GDM1 (cell line): ENCODE results near the gene TDRD7.
"Not testable (repeated sequence)": the region's sequence is repeated elsewhere in the genome, so short reads cannot be mapped to it uniquely, and the experiment has no call there.

Experiments used
- DNase-seq: peaks from one replicate; lab custom pipeline; 2025; lab: John Stamatoyannopoulos, UW

The TDRD7 gene

DNA sequence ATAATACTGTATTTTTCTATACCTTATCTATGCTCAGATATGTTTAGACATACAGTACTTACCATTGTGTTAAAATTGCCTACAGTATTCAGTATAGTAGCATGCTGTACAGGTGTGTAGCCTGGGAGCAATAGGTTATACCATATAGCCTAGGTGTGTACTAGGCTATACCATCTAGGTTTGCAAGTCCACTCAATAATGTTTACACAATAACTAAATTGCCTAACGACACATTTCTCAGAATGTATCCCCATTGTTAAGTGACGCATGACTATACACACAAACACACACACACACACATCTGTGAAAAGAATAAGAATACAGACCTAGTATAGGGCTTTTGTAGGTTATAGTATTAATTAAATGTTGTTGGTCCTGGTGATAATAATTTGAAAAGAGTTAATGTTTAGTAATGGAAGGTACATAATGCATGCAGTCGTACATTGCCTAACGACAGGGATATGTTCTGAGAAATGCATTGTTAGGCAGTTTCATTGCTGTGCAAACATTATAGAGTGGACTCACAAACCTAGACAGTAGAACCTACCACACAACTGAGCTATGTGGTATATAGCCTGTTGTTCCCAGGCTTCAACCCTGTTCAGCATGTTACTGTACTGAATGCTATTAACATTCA is 13.6 kb downstream of the TDRD7 start:
- no peak for DNase-seq

DNA sequence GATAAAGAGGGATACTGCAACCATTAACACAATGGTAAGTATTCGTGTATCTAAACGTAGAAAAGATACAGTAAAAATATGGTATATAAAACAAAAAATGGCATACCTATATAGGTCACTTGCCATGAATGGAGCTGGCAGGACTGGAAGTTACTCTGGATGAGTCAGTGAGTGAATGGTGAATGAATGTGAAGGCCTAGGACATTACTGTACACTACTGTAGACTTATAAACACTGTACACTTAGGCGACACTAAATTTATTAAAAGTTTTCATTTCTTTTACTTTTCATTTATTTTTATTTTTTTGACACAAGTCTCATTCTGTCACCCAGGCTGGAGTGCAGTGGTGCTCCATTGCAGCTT is 14.1 kb downstream of the TDRD7 start:
- DNase-seq: no peak

DNA sequence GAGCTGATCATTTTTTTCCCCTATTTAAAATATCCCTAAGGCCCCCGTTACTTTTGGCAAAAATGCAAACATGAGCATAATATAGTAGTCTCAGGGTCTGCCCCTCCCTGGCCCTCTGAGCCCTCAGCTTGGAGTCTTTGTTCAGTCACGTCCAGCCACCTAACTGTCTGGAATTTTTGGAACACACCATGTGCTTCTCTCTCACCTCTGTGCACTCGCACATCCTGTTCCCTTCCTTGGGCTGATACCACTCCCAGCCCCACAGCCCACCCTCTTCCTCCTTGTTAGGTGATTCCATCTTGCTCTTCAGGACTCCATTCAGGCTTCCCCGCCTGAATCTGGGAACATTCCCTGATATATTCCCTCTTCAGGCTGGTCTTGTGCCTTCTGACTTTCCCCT is 16.0 kb downstream of the TDRD7 start:
- DNase-seq: no peak

DNA sequence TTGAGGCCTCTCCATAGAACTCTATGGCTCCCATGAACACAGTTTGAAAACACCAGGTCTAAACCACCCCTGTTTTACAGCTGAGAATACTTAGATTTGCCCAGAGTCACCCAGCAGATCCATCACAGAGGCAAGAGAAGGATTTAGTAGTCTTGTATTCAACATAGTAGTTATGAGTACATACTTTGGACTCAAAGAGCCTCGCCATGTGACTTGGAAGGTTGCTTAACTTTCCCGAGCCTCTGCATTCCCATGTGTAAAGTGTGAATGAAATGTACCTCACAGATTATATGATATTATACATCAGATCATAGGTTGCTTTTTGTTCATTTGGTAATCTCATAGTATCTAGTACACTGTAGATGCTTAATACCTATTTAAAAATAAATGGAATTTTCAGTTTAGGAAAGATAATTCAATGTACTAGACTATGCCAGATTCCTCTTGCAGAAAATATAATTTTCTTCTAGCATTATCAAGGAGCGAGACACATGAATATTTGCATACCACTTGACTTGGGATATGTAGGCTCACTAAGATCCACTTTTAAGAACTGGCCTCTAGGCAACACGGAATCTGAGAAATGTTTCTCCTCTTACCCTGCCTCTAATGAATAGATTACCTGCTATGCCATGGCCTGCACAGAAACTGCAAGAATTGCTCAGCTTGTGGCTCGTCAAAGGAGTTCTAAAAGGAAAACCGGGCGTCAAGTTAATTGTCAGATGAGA is 18.6 kb downstream of the TDRD7 start:
- DNase-seq: no peak

DNA sequence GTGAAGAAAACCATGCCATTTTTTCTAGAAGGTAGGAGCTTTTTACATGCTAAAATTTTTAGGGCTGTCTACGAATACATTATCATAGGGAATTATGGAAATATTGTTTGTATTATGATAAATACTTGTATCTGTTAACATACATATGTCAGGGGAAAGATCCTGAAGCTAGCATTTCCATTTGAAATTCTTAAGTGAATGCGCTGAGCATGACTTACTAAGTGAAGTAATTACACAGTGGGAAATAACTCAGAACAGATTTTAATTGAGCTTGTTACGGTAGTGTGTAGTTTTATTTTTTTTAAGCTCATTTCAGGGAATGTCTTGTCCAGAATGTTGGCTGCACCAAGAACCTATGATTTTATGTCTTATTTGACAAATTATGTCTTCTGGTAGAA is 19.1 kb downstream of the TDRD7 start:
- DNase-seq: no peak

DNA sequence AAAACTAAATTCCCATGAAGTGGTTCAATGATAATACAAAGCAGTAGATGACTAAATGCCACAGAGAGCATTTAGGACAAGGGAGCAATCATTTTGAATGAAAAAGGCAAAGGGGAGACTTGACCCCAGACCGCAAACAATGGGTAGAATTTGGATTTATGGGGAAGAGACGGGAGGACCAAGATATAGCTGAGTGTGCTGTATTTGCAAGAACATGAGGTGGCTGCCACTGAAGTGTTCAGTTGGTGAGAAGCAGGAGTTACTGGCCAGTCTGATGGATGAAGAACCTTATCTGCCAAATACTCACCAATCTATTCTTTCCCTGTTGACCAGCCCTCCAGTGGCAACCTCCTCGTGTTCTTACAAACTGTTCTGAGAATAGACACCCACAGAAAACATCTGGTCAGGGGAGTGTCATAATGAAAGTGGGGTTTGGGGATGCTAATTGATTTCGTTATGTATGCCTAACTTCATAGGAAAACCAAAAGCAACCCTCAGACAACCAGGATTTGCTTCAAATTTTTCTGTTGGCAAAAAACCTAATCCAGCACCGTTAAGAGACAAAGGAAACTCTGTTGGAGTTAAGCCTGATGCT is 19.8 kb downstream of the TDRD7 start:
- DNase-seq: no peak

DNA sequence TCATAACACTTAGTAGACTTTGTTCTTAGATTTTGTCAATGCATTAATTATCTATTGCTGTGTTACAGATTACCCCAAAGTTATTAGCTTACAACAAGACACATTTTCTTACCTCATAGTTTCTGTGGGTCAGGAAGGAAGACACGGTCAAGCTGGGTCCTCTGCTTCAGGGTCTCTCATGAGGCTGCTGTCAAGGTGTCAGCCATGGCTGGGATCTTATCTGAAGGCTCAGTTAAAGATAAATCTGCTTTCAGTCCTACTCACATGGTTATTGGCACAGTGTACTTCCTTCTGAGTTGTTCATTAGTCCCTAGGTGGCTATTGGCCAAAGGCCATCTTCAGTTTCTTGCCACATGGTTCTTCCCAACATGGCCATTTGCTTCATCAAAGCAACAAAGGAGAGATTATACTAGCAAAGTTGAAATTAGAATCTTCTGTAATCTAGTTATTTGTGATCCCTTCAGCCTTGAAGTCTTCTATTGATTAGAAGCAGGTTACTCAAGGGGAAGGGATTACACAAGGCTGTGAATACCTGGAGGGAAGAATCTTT is 25.2 kb downstream of the TDRD7 start:
- no peak for DNase-seq

DNA sequence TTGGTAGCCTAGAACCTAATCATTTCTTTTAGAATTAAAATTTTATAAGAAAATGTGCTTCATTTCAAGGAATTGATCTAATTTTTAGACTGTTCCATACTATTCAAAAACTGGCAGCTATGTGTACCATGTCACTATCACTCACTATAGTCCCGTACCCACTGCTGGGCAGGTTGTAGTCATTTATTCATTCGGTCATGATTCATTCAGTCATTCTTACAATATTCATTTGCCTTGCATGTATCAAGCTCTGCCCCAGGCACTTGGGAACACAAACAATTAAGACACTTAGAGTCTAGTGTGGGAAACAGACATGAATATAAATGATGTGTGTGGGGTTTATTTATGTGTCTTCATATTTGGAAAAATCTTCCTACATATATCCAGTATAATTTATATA is 26.4 kb downstream of the TDRD7 start:
- no peak for DNase-seq

DNA sequence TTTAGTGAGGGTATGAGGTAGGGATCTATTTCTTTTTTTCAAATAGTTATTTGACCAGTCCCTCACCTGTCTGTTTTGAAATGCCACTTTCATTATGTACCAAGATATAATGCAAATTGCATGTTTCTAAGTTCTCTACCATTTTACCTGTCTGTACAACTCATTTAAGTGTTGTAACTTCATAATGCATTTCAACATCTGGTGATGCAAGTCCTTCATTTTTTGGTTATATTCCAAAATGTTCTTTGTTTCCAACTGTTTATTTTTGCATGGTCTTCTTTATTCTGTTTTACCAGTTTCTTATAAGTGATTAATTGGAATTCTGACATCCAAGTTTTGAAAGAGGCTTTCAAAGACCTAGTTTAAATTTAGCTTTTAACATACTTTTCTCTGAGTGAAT is 26.8 kb downstream of the TDRD7 start:
- no peak for DNase-seq

DNA sequence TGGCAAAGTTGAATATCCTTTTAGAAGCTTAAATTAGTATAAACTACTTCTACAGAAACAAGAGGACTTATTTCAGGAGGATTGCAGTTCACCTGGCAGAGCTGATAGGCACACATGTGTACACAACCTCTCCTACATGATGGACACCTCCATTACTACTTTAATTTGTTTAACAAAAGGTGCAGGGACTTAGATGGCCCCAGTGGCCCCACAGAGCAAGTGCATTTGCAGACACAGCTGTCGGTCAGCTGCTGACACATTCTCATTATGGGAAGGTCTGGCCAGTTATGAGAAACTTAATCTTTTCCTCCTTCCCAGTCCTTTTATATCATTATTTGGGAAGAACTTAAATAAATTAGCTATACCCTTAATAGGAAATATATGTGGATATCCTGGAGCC is 28.3 kb downstream of the TDRD7 start:
- no peak for DNase-seq

DNA sequence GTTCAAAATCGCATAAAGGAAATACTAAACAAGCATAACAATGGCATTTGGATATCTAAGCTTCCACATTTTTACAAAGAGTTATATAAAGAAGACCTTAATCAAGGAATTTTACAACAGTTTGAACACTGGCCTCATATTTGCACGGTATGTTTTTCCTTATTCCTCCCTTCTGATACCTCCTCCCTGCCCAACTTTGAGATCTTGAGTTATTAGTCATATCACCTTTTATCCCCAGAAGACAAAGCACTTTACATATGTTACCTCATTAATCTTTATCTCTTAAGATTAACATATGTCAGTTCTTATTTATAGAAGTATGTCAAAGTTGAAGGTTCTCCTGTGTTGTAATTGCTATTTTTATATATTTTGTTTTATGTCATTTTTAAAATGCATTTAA is 29.8 kb downstream of the TDRD7 start:
- no peak for DNase-seq

DNA sequence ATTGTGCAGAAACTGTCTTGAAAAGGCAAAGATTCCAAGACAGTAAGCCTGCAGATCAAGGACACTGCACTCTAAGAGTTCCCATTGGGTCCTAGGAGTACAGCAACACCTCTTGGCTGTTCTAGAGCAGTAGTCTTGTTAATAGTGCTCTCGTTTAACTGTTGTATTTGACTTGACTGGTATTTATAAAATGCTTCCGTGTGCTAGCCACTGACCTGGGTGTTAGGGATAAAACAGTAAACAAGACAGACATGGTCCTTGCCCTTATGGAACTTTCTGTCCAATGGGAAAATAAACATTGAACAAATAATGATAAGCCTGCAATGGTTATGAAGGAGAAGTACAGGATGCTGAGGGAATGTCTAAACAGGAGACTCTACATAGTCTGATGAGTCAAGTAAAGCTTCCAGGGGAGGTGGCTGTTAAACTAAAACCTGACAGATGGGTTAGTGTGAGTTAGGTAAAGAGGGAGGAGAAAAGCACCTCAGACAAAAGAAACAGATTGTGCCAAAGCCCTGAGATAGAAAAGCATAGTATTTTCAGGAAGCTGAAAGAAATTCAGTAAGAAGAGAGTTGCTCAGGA is 33.3 kb downstream of the TDRD7 start:
- no peak for DNase-seq

DNA sequence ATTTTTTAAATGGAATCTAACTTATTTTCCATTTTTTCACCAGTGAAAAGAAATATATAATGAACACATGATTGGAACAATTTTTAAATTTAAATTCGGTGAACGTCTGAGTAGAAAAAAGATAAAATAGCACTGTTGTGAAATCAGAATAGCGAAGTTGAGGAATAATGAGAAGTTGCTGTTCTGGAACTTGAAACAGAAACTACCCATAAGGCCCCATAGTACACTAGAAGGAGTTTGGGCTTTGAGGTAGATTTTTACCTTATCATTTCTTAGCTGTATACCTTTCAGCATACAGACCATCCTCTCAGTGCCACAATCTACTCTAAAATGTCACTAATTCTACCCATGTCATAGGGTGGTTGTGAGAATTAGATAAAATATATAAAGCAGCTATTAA is 35.1 kb downstream of the TDRD7 start:
- no peak for DNase-seq

DNA sequence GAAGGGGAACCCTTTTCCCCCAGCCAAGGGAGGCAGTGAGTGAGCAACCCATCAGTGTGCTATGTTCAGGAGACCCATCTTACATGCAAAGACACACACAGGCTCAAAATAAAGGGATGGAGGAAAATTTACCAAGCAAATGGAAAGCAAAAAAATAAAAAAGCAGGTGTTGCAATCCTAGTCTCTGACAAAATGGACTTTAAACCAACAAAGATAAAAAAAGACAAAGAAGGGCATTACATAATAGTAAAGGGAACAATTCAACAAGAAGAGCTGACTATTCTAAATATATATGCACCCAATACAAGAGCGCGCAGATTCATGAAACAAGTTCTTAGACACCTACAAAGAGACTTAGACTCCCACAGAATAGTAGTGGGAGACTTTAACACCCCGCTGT is 41.7 kb downstream of the TDRD7 start:
- not testable (repeated sequence) for DNase-seq

DNA sequence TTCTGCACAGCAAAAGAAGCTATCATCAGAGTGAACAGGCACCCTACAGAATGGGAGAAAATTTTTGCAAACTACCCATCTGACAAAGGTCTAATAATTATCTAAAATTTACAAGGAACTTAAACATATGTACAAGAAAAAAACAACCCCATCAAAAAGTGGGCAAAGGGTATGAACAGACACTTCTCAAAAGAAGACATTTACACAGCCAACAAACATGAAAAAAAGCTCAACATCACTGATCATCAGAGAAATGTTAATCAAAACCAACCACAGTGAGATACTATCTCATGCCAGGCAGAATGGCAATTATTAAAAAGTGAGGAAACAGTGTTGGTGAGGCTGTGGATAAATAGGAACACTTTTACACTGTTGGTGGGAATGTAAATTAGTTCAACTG is 44.9 kb downstream of the TDRD7 start:
- not testable (repeated sequence) for DNase-seq

DNA sequence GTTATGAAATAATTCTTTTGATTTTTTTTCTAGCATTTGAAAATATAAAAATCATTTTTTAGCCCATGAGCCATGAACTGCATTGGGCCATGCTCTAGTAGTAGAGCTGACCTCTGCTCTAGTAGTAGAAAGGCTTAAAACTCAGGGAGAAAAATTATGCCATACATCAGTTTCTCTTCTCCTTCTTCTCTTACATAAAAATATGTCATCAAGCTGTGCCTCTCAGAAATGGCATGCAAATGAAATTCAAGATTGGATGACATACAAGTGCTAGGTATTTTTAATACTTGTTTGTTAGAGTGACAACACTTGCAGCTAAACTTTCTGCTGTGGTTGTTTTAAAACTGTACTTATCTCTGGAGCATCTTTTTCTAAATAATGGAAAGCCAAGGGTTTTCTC is 47.4 kb downstream of the TDRD7 start:
- no peak for DNase-seq

DNA sequence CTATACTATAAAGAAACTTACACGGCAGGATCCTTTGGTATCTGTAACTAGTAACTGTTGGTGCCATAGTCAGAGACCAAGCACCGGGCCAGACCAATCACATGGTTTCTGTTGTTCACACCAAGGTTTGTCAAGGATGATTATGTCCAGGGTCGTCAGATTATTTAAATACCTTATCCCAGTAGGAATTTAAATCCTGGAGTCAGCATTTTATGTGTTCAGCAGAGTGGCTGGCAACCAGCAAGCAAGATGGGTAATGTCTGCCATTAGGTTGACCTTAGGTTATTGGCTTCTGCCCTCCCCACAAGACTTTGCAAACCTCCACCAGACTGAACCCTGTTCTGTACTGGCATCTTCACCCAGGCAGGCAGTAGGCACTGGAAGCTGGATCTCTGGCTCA is 50.3 kb downstream of the TDRD7 start:
- no peak for DNase-seq

DNA sequence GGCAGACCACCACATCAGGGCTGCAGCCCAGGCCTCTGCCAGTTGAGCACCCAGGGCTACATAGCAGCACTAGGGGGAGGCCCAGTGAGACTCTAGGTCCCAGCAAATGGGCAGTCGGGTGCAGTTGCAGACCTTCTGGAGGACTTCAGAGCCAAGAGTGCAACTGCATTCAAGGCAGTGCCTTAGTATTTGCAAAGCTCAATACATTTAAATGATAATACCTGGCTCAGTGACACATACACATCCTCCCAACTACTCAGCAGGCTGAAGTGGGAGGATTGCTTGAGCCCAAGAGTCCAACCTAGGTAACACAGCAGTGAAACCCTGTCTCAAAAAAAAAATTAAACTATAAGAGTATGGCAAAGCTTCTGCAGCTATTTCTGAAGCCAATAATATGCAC is 51.0 kb downstream of the TDRD7 start:
- no peak for DNase-seq

DNA sequence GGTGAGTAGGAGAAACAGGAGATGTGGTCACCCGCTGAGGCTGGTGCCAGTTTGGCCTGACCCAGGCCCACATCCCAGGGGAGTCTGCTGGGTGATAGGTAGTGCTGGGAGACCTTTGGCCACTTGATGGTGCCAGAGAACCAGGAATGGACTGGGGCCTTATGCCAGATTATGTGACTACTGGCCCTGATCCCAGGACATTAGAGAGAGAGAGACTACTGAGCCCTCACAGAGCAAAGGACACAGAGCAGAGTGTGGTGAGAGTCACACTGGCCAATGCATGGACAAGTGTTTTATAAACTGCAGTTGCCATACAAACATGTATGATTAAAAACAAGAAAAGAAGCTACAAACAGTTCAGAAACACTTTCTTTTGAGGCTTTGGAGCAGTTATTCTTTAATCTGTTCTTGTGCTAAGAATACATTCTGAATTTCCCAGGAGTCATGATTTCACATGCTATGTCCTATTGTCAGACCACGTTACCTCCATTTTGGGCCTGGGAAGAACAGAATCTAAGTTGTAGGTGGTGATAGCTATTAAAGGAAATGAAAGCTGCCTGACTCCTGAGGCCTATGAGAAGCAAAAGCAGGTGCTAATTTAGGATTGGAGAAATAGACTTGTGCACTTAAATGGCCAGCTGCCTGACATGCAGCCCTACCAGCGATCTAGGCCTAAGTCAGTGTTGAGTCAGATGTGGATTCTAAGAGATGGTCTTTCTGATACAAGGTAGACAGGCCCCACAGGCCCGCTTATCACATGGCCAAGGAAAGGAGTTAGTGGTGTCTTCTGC is 57.0 kb downstream of the TDRD7 start:
- DNase-seq: peak; percentile 28

DNA sequence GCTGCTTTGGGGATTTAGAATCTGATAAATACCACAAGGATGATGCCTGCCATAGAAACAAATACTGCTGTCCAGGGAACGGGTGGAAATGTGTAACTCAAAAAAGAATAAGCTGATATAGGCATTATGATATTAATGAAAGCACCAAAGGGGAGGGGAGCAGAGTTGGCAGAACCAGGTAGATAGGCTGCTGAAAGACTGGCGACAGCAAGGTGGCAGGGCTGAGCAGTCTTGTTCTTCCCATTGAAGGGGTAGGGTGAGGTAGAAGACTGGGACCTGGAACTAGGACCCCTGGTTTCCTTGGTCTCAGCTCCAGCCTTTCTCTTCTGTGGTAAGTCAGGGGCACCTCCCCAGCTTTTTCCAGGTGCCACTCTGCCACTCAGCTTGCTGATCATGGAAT is 58.2 kb downstream of the TDRD7 start:
- DNase-seq: no peak

DNA sequence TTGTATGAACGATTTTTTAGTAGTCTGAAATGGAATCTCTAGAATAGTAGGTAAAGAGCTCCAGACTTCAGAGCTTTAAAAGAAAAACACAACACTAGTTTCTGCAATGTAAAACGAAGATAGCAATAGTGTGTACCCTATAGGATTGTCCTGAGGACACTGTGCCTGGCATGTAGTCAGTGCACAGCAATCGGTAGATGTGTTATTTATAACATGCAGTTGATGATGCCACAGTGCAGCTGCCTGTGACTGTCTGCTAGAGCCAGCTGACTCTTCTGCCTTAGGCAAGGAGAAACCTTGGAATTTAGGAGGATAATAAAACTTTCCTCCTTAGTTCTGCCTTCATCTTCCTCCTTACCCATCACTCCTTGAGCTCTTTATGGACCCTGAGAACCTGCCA is 61.8 kb downstream of the TDRD7 start:
- no peak for DNase-seq

DNA sequence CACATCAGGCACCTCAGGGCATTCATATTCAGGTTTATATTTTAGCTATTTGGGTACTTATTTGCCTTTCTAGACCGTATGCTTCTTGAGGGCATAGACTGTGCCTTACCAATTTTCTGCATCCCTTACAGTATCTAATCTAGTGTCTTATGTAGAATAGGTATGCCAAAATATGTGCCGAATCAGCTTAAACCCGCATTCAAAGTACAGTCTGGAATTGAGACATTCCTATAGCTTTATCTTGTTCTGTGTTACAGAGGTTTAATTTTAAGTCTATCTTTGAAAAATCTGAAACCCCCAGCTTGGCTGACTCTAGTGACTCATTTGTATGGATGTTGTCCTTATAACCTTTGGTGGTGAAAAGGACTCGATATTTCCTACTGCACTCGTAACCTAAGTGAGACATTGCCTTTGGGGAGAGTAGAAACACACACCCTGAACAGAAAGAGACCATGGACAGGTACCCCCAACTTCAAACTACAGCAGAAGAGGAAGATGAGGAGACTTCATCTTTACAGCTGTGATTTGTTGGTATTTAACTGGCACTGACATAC is 62.6 kb downstream of the TDRD7 start:
- DNase-seq: no peak
